ENCODE results near the gene CCT6A.
"Not testable (repeated sequence)": the region's sequence is repeated elsewhere in the genome, so short reads cannot be mapped to it uniquely, and the experiment has no call there.

- not testable (repeated sequence) for TF ChIP-seq CTCF (IDR thresholded peaks at IDR 0.05; ENCODE audit: insufficient read depth, low read length, poor library complexity, severe bottlenecking); EZH2phosphoT487 (conservative IDR thresholded peaks at IDR 0.05; ENCODE audit: low read length)
These were observed 14.8 kb downstream of the CCT6A start for GRCh38 chr7:56066376-56066775.

Measured in SU-DHL-6 (cell line).